ENCODE data around the gene TTC9B. TPM values are rescaled to one million over a fixed set of nuclear protein-coding genes. Genes with fewer than 3 reads are reported as not detected.

The TTC9B gene
- total and polyA plus RNA-seq, 2 of the 13 experiments (the other 11 are each of a cell fraction or from before 2014, with no cell fraction given) = not detected

- TF ChIP-seq FUBP1 (CRISPR knock-in tag; IDR thresholded peaks at IDR 0.05; ENCODE audit: borderline replicate concordance) (no peak), POLR2AphosphoS5 (IDR thresholded peaks at IDR 0.05; ENCODE audit: low read depth, low read length) (peak; percentile 66), TCF7 (IDR thresholded peaks at IDR 0.05; ENCODE audit: low read depth) (no peak), PHF20 (CRISPR knock-in tag; IDR thresholded peaks at IDR 0.05) (peak; percentile 84), HOXA9 (CRISPR knock-in tag; IDR thresholded peaks at IDR 0.05; ENCODE audit: borderline replicate concordance) (no peak), ZNF879 (CRISPR knock-in tag; IDR thresholded peaks at IDR 0.05) (peak; percentile 78; the same call in 1 of the 2 replicates), PRMT3 (CRISPR knock-in tag; IDR thresholded peaks at IDR 0.05; ENCODE audit: borderline replicate concordance, low read depth) (0 out of 2 replicates have a peak, but pooled peaks have one; percentile 45), WIZ (CRISPR knock-in tag; IDR thresholded peaks at IDR 0.05) (no peak), ZNF746 (CRISPR knock-in tag; IDR thresholded peaks at IDR 0.05) (peak; percentile 60; the same call in 1 of the 2 replicates), TEF (CRISPR knock-in tag; IDR thresholded peaks at IDR 0.05) (no peak), CBFB (CRISPR knock-in tag; IDR thresholded peaks at IDR 0.05) (peak; percentile 72), KLF15 (CRISPR knock-in tag; IDR thresholded peaks at IDR 0.05; ENCODE audit: borderline replicate concordance) (no peak), ZNF205 (CRISPR knock-in tag; IDR thresholded peaks at IDR 0.05) (peak; percentile 91), JUNB (CRISPR knock-in tag; IDR thresholded peaks at IDR 0.05; ENCODE audit: borderline replicate concordance) (0 out of 2 replicates have a peak, but pooled peaks have one; percentile 35), ZKSCAN1 (IDR thresholded peaks at IDR 0.05; ENCODE audit: low read length) (no peak), KMT2A (CRISPR knock-in tag; IDR thresholded peaks at IDR 0.05) (peak; percentile 67), MXD3 (CRISPR knock-in tag; IDR thresholded peaks at IDR 0.05) (peak; percentile 81; the same call in 1 of the 2 replicates), KAT2B (IDR thresholded peaks at IDR 0.05; ENCODE audit: borderline replicate concordance, low read depth, low read length) (no peak), ZNF383 (CRISPR knock-in tag; IDR thresholded peaks at IDR 0.05; ENCODE audit: borderline replicate concordance) (no peak), ZNF251 (CRISPR knock-in tag; IDR thresholded peaks at IDR 0.05) (no peak), ZNF639 (CRISPR knock-in tag; conservative IDR thresholded peaks at IDR 0.05) (peak; percentile 64; the same call in 1 of the 2 replicates), ZNF331 (CRISPR knock-in tag; IDR thresholded peaks at IDR 0.05) (peak; percentile 98), MAF1 (CRISPR knock-in tag; IDR thresholded peaks at IDR 0.05; ENCODE audit: borderline replicate concordance) (peak; percentile 55; the same call in 1 of the 2 replicates)
These were observed 13.6 kb upstream of the TTC9B start (continued) for GRCh38 chr19:40231544-40232424.
